ENCODE measurements around the gene ZDHHC1.
A peak's percentile ranks its signal among the peaks of the same experiment; 100 is the strongest.
"Not testable (repeated sequence)": the region's sequence is repeated elsewhere in the genome, so short reads cannot be mapped to it uniquely, and the experiment has no call there.

The ZDHHC1 gene

DNA sequence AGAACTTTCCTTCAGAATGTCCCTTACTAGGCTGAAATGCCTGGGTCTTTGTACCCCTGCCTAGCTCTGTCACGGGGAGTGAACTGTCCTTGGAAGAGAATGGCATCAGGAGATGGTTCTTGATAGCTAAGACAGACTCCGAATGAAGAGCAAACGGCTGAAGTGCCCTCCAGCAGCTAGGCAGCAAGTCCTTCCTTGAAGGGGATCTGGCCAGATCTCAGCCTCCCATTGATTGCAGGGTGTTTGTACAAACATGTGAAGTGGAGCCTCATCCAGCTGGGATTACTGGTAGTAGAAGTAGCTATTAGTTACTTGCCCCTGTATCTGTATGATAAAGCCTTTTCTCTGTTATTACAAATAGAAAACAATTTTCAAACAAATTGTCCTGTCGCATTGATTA lies 58.7 kb downstream of the ZDHHC1 start:
- TF ChIP-seq, protein P1, sequence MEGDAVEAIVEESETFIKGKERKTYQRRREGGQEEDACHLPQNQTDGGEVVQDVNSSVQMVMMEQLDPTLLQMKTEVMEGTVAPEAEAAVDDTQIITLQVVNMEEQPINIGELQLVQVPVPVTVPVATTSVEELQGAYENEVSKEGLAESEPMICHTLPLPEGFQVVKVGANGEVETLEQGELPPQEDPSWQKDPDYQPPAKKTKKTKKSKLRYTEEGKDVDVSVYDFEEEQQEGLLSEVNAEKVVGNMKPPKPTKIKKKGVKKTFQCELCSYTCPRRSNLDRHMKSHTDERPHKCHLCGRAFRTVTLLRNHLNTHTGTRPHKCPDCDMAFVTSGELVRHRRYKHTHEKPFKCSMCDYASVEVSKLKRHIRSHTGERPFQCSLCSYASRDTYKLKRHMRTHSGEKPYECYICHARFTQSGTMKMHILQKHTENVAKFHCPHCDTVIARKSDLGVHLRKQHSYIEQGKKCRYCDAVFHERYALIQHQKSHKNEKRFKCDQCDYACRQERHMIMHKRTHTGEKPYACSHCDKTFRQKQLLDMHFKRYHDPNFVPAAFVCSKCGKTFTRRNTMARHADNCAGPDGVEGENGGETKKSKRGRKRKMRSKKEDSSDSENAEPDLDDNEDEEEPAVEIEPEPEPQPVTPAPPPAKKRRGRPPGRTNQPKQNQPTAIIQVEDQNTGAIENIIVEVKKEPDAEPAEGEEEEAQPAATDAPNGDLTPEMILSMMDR (IDR thresholded peaks at IDR 0.05; ENCODE audit: control insufficient read depth, insufficient read depth, low read depth, low read length, missing control alignments), result no peak
- no peak for DNase-seq (ENCODE audit: low read depth)
- H3K4me3 ChIP-seq (ENCODE audit: control insufficient read depth, low read depth, low read length), result no peak overlapping the region

DNA sequence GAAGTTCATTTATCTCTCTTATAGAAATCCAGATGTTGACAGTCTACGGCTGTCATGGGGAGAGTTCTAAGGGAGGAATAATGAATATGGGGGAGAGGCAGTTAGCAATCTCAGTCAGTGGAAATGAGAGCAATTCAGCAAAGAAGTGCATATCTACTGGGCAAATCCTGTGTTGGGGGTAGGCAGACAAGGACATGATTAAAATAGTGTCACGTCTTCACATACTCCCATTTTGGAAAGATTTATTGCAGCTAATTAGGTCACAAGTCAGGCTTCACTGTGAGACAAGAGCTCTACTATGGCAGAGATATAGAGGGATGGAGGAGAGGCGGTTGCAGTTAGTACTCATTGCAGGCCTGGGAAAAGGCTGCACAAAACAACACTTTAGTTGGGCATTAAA lies 59.9 kb downstream of the ZDHHC1 start:
- no peak for DNase-seq (ENCODE audit: low read depth)
- no peak overlapping the region for H3K4me3 ChIP-seq (ENCODE audit: control insufficient read depth, low read depth, low read length)
- TF ChIP-seq, protein P1 (IDR thresholded peaks at IDR 0.05; ENCODE audit: control insufficient read depth, insufficient read depth, low read depth, low read length, missing control alignments), result no peak

DNA sequence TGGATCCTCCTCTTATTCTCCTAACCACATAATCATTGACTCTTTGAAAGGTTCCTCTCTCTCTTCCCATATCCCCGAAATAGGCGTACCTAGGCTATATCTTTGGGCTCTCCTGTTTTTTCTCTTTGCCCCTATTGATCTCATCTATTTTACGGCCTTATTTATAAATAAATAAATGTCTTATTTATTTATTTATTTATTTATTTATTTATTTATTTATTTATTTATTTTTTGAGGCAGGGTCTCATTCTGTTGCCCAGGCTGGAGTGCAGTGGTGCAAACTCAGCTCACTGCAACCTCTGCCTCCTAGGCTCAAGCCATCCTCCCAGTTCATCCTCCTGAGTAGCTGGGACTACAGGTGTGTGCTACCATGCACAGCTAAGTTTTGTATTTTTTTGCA lies 63.8 kb downstream of the ZDHHC1 start:
- not testable (repeated sequence) for H3K4me3 ChIP-seq (ENCODE audit: control insufficient read depth, low read depth, low read length); DNase-seq (ENCODE audit: low read depth)

DNA sequence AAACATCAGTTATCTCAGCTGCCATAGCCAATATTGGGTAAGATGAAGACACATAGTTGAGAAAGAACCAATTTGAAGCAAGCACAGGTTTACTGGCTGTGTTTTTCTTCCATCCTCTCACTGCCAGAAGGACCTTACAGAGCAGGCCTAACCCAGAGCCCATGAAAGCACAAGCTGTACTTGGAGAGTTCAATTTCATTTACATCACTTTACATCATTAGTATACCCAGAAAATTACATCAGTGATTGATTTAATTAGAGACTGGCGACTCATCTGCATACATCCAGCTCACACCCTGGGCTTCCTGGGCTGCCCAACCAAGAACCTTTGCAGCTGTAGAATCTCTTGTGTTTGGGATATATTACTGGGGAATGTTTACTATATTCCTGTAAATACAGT lies 66.0 kb downstream of the ZDHHC1 start:
- TF ChIP-seq, protein P1 (IDR thresholded peaks at IDR 0.05; ENCODE audit: control insufficient read depth, insufficient read depth, low read depth, low read length, missing control alignments), result no peak
- H3K4me3 ChIP-seq (ENCODE audit: control insufficient read depth, low read depth, low read length), result no peak overlapping the region
- no peak for DNase-seq (ENCODE audit: low read depth)

DNA sequence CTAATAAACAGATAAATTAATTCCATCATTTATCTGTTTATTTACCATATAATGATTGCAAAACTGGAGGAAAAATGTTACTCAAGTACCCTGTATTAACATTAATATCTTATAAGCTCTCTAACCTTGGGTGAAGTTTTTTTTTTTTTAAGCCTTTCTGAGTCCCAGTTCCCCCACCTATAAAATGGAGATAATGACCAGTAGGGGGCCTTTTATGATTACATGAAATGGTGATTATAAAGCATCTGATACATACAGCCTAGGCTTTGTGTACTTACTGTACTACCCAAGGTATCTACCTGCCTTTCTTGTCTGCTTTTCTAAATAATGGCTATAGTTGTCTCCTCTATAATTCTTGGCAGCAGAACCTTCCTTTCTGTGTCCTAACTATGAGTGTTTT lies 67.1 kb downstream of the ZDHHC1 start:
- no peak for DNase-seq (ENCODE audit: low read depth)
- TF ChIP-seq, protein P1 (IDR thresholded peaks at IDR 0.05; ENCODE audit: control insufficient read depth, insufficient read depth, low read depth, low read length, missing control alignments), result peak; percentile 40
- no peak overlapping the region for H3K4me3 ChIP-seq (ENCODE audit: control insufficient read depth, low read depth, low read length)

DNA sequence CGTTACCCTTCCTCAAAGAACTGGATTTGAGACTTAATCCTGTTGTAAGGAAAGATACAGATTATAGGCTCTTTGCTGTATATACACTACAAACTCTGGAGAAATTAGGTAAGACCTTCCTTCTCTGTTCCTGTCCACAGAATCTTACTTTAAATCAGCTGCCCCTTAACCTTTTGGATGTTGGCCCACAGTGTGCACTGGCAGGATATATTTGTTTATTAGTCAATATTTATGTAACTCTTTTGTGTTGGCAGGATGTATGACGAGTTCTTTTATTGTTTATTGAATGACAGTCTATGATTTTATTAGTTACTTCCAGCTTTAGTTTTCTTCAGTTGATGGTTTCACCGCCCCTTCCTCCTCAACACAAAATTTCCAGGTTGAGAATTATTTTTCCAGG lies 69.9 kb downstream of the ZDHHC1 start:
- TF ChIP-seq, protein P1 (IDR thresholded peaks at IDR 0.05; ENCODE audit: control insufficient read depth, insufficient read depth, low read depth, low read length, missing control alignments), result no peak
- no peak overlapping the region for H3K4me3 ChIP-seq (ENCODE audit: control insufficient read depth, low read depth, low read length)
- no peak for DNase-seq (ENCODE audit: low read depth)

DNA sequence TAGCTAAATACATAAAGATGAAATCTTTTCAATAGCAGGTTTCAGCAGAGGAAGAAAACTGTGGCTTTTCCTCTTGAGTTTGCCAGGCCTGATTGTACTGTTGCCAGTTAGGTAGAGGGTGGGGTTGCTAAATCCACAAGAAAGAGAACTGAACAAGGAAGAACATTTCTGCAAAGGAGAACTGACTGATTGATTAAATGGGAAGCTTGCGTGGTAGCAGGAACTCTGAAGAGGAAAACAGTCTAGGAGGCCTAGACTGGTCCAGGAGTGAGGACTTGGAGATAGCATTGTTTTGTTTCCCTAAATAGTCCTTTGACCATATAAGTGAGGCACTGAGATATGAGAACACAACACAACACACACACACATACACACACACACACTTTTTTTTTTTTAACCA lies 70.9 kb downstream of the ZDHHC1 start:
- H3K4me3 ChIP-seq (ENCODE audit: control insufficient read depth, low read depth, low read length), result no peak overlapping the region
- TF ChIP-seq, protein P1 (IDR thresholded peaks at IDR 0.05; ENCODE audit: control insufficient read depth, insufficient read depth, low read depth, low read length, missing control alignments), result no peak
- no peak for DNase-seq (ENCODE audit: low read depth)

All from AG09309 (cell line).